GM12873 (cell line): Measurements from ENCODE around the gene F7.

Source experiments
- TF ChIP-seq, protein P1 (sequence below): IDR thresholded peaks from 2 replicates; pipeline ENCODE4 v1.5.1; 2012; ENCODE audit warnings: low read depth, mild to moderate bottlenecking, moderate library complexity, low read length, control low read depth; ENCODE audit not compliant: insufficient read depth; ENCODE audit errors: missing control alignments

The F7 gene

DNA sequence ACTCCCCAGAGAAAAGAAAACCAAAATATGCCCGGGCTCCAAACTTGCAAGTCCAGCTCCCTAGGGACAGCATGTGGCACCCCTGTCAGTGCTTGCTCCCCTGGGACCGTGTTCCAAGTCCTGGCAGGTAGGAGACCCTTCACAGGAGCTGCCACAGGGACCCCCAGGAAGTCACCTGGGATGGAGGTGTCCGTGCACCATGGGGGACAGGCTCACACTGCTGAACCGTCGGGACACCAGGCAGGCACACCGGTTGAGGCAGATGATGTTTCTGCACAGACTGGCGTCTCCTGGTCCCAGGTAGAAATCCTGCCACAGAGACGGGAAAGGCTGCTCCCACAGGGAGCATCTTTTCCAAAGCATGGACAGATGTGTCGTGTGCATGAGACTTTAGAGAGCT, 41.2 kb downstream of the F7 start:
- TF ChIP-seq, protein P1, sequence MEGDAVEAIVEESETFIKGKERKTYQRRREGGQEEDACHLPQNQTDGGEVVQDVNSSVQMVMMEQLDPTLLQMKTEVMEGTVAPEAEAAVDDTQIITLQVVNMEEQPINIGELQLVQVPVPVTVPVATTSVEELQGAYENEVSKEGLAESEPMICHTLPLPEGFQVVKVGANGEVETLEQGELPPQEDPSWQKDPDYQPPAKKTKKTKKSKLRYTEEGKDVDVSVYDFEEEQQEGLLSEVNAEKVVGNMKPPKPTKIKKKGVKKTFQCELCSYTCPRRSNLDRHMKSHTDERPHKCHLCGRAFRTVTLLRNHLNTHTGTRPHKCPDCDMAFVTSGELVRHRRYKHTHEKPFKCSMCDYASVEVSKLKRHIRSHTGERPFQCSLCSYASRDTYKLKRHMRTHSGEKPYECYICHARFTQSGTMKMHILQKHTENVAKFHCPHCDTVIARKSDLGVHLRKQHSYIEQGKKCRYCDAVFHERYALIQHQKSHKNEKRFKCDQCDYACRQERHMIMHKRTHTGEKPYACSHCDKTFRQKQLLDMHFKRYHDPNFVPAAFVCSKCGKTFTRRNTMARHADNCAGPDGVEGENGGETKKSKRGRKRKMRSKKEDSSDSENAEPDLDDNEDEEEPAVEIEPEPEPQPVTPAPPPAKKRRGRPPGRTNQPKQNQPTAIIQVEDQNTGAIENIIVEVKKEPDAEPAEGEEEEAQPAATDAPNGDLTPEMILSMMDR: no peak

DNA sequence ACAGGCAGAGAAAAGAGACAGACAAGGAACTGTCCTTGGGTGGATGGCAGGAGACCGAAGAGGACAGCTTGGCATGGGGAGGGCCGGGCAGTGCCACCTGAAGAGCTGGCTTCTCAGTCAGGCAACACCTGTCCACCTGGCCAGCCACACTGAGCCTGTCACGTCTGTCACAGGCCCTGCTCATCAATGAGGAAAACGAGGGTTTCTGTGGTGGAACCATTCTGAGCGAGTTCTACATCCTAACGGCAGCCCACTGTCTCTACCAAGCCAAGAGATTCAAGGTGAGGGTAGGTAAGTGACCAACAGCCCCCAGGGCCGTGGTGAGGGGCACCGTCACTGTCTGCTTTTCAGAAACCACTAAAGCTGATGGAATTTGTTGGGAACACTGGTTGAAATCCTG, 41.6 kb downstream of the F7 start:
- TF ChIP-seq, protein P1: no peak

DNA sequence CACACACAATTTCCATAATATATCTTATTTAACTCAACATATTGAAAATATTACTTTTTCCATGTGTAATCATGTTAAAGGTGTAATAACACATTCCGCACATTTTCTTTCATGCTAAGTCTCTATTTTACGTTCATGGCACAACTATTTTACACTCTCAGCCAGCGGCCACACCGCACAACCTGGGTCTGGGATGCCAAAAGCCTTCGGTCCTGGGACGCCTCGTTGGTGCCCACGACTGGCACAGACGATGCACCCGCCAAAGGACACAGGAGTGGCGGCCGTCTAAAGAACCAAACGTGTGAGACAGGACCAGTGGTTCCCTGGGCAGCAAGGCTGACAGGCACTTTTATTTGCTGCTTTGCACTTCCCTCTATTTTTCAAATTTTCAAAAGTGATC, 42.8 kb downstream of the F7 start:
- TF ChIP-seq, protein P1: no peak

GRCh38 chr13:113148940-113149503, 43.4 kb downstream of the F7 start:
- TF ChIP-seq, protein P1: no peak

DNA sequence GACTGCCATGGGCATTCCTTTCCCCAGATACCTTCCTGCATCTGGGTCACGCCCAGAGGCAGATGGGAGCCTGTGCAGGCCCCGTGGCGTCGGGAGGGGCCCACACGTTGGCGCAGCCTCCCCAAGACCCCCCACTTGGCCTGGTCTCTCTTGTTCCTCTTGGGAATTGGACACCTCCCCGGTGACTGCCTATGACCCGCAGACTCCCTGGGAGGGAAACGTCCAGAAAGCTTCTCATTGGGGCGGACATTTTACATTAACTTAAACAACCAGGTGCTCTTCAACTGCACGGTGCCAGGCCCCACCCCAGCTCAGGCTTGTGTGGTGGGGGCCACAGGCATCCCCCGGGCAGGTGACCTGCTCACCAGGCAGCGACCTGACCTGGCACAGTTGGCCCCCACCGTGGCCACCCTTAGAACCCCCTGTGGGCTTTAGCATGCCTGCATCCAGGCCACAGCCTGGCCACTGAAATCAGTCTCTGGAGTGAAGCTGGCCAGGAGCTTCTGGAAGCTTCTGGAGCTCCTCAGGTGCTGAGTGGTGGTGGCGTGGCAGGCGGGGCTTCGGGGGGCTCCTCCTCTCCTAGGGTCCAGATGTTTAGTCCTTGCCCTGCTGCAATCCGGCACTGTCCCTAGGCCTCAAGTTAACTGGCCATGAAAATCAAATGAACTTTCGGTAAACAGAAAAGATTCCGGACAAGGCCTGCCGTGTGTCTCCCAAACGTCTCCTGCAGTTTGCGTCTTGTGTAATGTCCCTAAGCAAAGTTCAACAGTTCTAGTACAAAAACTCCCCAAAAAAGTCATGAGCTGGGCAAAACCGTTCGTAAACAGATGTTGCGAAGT, 44.3 kb downstream of the F7 start:
- TF ChIP-seq, protein P1: no peak

- TF ChIP-seq, protein P1: no peak
Measured at GRCh38 chr13:113150550-113151365, 45.2 kb downstream of the F7 start.

GRCh38 chr13:113151745-113152690, 46.4 kb downstream of the F7 start:
- TF ChIP-seq, protein P1: no peak
